H1 (cell line): Measurements from ENCODE around the gene E2F2. TPM values are rescaled to one million over a fixed set of nuclear protein-coding genes. Genes with fewer than 3 reads are reported as not detected.

Experiments
- CBX5 ChIP-seq: fragments of 300-800, 300-1000 bp; sonication (generic); IDR thresholded peaks from 2 replicates; pipeline ENCODE4 v1.7.1; 2016; ENCODE audit warnings: antibody characterized with exemption, low read length, low read depth
- HDAC2 ChIP-seq, 2 experiments: fragments of 300-600 bp in 1 of 2; sonication (generic) in 1 of 2; IDR thresholded peaks; 2 replicates each; pipeline ENCODE4 v1.6.1; 2011 to 2012; ENCODE audit warnings: low read depth in 2 of 2, low read length in 2 of 2, mild to moderate bottlenecking in 2 of 2, moderate library complexity in 2 of 2, borderline replicate concordance in 1 of 2, inconsistent platforms in 1 of 2
- polyA plus RNA-seq, 7 experiments: library from polyadenylated mRNA; depleted of rRNA in 3 of 7; stranded (reverse) in 5 of 7; unstranded in 2 of 7; fragments of >200 nt in 5 of 7; fragments of 200-250 nt in 2 of 7; gene quantifications; 1 replicate in 5 of 7; 2 replicates in 1 of 7; 4 replicates in 1 of 7; pipeline versions ENCODE4 v1.2.1 to v1.2.3, GENCODE V29; 2011 to 2013; ENCODE audit warnings: missing spikeins in 2 of 7, mixed read lengths in 2 of 7
- total RNA-seq: library from RNA; stranded (reverse); fragmentation: NEBNext Ultra II Directional; extraction: Animal tissue kit (Norgen Biotek cat#: 25700); gene quantifications from 2 replicates; pipeline ENCODE4 v1.2.1, GENCODE V29; 2021
- TF ChIP-seq, protein P1 (sequence below), 3 experiments: IDR thresholded peaks; 1 replicate in 2 of 3; 2 replicates in 1 of 3; pipeline versions ENCODE4 v1.5.1 to v1.6.1; 2011; ENCODE audit warnings: low read length in 3 of 3, mild to moderate bottlenecking in 3 of 3, inconsistent platforms in 2 of 3, low read depth in 1 of 3, moderate library complexity in 1 of 3; ENCODE audit not compliant: insufficient read depth in 1 of 3; ENCODE audit errors: control extremely low read depth in 1 of 3

E2F2 gene
- total and polyA plus RNA-seq, 2 of the 8 experiments (the other 6 are each of a cell fraction or from before 2014, with no cell fraction given), result 1.8 to 7.0 TPM

DNA sequence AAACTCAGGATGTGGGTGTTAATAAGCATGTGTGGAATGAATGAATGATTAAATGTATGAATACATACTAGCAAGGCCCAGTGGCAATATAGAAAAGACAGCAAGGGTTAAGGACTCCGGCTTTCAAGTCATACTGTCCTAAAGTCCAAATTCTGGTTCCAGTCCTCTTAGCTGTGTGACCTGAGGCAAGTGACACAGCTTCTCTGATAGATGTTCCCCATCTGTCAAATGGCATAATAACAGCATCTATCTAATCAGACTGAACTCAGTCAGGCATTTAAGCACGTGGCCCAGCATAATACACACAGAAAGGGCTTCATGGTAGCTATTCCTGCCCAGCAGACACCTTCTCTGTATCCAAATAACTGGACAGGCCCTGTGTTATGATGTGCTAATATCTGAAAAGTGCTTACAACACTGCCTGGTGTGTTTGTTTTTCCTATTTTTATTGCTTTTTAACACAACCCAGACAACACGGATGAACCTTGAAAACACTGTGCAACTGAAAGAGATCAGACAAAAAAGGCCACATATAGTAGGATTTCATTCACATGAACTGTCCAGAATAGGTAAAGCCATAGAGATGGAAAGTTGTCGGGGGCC is 59.5 kb downstream of the E2F2 start (continued):
- TF ChIP-seq HDAC2 (IDR thresholded peaks at IDR 0.05; ENCODE audit: borderline replicate concordance in 1 of 2, low read depth in 2 of 2, low read length in 2 of 2) (no peak), CBX5 (no peak)
- TF ChIP-seq, protein P1, sequence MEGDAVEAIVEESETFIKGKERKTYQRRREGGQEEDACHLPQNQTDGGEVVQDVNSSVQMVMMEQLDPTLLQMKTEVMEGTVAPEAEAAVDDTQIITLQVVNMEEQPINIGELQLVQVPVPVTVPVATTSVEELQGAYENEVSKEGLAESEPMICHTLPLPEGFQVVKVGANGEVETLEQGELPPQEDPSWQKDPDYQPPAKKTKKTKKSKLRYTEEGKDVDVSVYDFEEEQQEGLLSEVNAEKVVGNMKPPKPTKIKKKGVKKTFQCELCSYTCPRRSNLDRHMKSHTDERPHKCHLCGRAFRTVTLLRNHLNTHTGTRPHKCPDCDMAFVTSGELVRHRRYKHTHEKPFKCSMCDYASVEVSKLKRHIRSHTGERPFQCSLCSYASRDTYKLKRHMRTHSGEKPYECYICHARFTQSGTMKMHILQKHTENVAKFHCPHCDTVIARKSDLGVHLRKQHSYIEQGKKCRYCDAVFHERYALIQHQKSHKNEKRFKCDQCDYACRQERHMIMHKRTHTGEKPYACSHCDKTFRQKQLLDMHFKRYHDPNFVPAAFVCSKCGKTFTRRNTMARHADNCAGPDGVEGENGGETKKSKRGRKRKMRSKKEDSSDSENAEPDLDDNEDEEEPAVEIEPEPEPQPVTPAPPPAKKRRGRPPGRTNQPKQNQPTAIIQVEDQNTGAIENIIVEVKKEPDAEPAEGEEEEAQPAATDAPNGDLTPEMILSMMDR (IDR thresholded peaks at IDR 0.05; ENCODE audit: control extremely low read depth in 1 of 3, insufficient read depth in 1 of 3, low read depth in 1 of 3, low read length in 3 of 3), result no peak
- TF ChIP-seq, all 59 proteins: peak for 0
